ENCODE measurements around the gene USP32. TPM values are rescaled to one million over a fixed set of nuclear protein-coding genes. Genes with fewer than 3 reads are reported as not detected.
"Not testable (repeated sequence)": the region's sequence is repeated elsewhere in the genome, so short reads cannot be mapped to it uniquely, and the experiment has no call there.

Gene USP32
- total and polyA plus RNA-seq, 10 of the 15 experiments (the other 5 are each of a cell fraction or from before 2014, with no cell fraction given), result 7.8 to 37.3 (median 25.5) TPM

DNA sequence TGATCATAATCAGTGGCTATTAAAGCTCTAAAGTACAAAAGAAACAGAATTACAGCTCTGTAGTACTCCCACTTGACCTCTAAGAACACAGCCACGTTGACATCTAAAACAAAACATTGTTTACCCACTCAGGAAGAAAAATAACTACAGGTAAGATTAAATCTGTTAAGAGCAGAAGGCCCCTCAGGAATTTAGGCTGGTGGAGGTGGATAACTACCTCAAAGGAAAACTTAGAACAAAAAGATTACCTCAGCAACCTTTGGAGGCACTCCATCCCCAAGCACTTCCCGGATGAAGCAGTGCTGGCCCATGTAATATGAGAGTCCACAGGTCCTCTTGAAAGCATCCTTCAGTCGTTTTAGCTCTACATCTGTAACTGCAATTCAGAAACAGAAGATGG lies 46.7 kb downstream of the USP32 start:
- DNase-seq (ENCODE audit: low read depth, low spot score) (no peak), FAIRE-seq (no peak), ATAC-seq (no peak)
- Histone ChIP-seq H3K27ac (ENCODE audit: control insufficient read depth, insufficient read depth) (no peak overlapping the region), H3K9me3 (replicated peaks; ENCODE audit: control insufficient read depth, insufficient read depth, low read length) (no peaks in the 10 kb centered on the region), H4K20me1 (ENCODE audit: control insufficient read depth, insufficient read depth) (no peaks in the 10 kb centered on the region), H2AFZ (ENCODE audit: control insufficient read depth, low read depth, low read length) (no peak overlapping the region), H3K79me2 (ENCODE audit: control insufficient read depth, insufficient read depth, low read length) (no peaks in the 10 kb centered on the region; the same call in 1 of the 2 replicates), H3K4me3 (no peak overlapping the region), H3K4me2 (ENCODE audit: control insufficient read depth, insufficient read depth) (no peak overlapping the region), H3K4me1 (ENCODE audit: control insufficient read depth, insufficient read depth, low read length) (no peaks in the 10 kb centered on the region), H3K9ac (ENCODE audit: control insufficient read depth, insufficient read depth, low read length) (no peak overlapping the region), H3K27me3 (replicated peaks in 1 of 2; ENCODE audit: control insufficient read depth in 2 of 2, insufficient read depth in 2 of 2, low read length in 1 of 2) (no peaks in the 10 kb centered on the region), H3K36me3 (ENCODE audit: control insufficient read depth in 2 of 2, insufficient read depth in 2 of 2, low read length in 1 of 2) (peaks cover 2 to 6% of the 10 kb centered on the region in 2 experiments; a peak in 3 of 4 replicates)
- no peak for TF ChIP-seq NR2F1 (conservative IDR thresholded peaks at IDR 0.05)
- TF ChIP-seq IKZF1 (conservative IDR thresholded peaks at IDR 0.05), result no peak
- TF ChIP-seq ETV6 (conservative IDR thresholded peaks at IDR 0.05 in 1 of 2, IDR thresholded peaks at IDR 0.05 in 1 of 2; ENCODE audit: borderline replicate concordance in 1 of 2, low read depth in 1 of 2), result 0 out of 4 replicates have a peak, but pooled peaks of 1 of the 2 experiments have one; percentile 33
- ChIA-PET RAD21 (ENCODE audit: unreplicated experiment) (no interaction called here), POLR2A (interaction anchor here (0.5 kb wide), 1 partner anchor 32 kb away, joined by 6 read pairs; no protein-coding TSS in a partner anchor), CTCF (no interaction called here), SMC1A (ENCODE audit: uncharacterized antibody, unreplicated experiment) (interaction anchor here (0.7 to 1.4 kb wide), 2 partner anchors 11 to 17 kb away, joined by 3 read pairs; no protein-coding TSS in a partner anchor)
- in situ Hi-C loops (cut with MboI), result no loop called here
- BruUV-seq (replicated peaks), result no TSS peak
- intact Hi-C loops (cut with micrococcal nuclease; ENCODE audit: unreplicated experiment), result no loop called here
- 79% methylated on average over 3 of the region's 3 CpGs for WGBS (ENCODE audit: insufficient coverage, insufficient replicate concordance, low lambda C conversion rate, missing lambda C conversion rate)

DNA sequence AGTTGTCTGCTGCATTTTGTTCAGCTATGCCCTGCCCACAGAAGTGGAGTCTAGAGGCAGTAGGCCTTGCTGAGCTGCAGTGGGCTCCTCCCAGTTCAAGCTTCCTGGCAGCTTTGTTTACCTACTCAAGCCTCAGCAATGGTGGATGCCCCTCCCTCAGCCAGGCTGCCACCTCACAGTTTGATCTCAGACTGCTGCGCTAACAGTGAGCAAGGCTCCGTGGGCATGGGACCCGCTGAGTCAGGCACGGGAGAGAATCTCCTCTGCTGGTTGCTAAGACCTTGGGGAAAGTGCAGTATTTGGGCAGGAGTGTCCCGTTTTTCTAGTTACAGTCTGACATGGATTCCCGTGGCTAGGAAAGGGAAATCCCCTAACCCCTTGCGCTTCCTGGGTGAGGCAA lies 49.4 kb downstream of the USP32 start:
- SMC1A ChIA-PET (ENCODE audit: uncharacterized antibody, unreplicated experiment); POLR2A ChIA-PET; in situ Hi-C loops (cut with MboI); H3K79me2 ChIP-seq (ENCODE audit: control insufficient read depth, insufficient read depth, low read length); H2AFZ ChIP-seq (ENCODE audit: control insufficient read depth, low read depth, low read length); ATAC-seq; H3K27ac ChIP-seq (ENCODE audit: control insufficient read depth, insufficient read depth); H3K4me1 ChIP-seq (ENCODE audit: control insufficient read depth, insufficient read depth, low read length); BruUV-seq (replicated peaks); H3K36me3 ChIP-seq (ENCODE audit: control insufficient read depth in 2 of 2, insufficient read depth in 2 of 2, low read length in 1 of 2); H3K9ac ChIP-seq (ENCODE audit: control insufficient read depth, insufficient read depth, low read length); H4K20me1 ChIP-seq (ENCODE audit: control insufficient read depth, insufficient read depth); H3K4me3 ChIP-seq; CTCF ChIA-PET; H3K9me3 ChIP-seq (replicated peaks; ENCODE audit: control insufficient read depth, insufficient read depth, low read length); DNase-seq (ENCODE audit: low read depth, low spot score); intact Hi-C loops (cut with micrococcal nuclease; ENCODE audit: unreplicated experiment); FAIRE-seq; RAD21 ChIA-PET (ENCODE audit: unreplicated experiment); H3K27me3 ChIP-seq (replicated peaks in 1 of 2; ENCODE audit: control insufficient read depth in 2 of 2, insufficient read depth in 2 of 2, low read length in 1 of 2); H3K4me2 ChIP-seq (ENCODE audit: control insufficient read depth, insufficient read depth): not testable (repeated sequence)
- 75% methylated on average over 7 of the region's 7 CpGs for WGBS (ENCODE audit: insufficient coverage, insufficient replicate concordance, low lambda C conversion rate, missing lambda C conversion rate)

All from GM12878 (cell line).